Stomach (tissue), 9 donors: ENCODE data around the gene ASIC2. TPM values are rescaled to one million over a fixed set of nuclear protein-coding genes. Genes with fewer than 3 reads are reported as not detected.

Experiments
- DNase-seq, 2 donors: peaks; one replicate each; pipeline versions ENCODE4 v3.0.0 to v3.0.0-alpha.2; 2013 to 2019
- H3K27ac ChIP-seq, 5 donors: fragments of 200-600 bp in 4 of 5; sonication (generic) in 4 of 5; one replicate each; pipeline ENCODE4 v1.5.1; 2013 to 2019; ENCODE audit warnings: mild to moderate bottlenecking in 1 of 5, moderate library complexity in 1 of 5
- H3K27me3 ChIP-seq, 3 donors: fragments of 200-600 bp; sonication (generic); one replicate each; pipeline ENCODE4 v1.5.1; 2017 to 2019; ENCODE audit warnings: mixed run types in 1 of 3
- H3K36me3 ChIP-seq, 4 donors: fragments of 200-600 bp; sonication (generic); 1 replicate in 3 of 4; 2 replicates in 1 of 4; pipeline ENCODE4 v1.5.1; 2016 to 2019
- H3K4me1 ChIP-seq, 4 donors: fragments of 200-600 bp; sonication (generic); one replicate each; pipeline ENCODE4 v1.5.1; 2016 to 2019
- H3K4me3 ChIP-seq, 4 donors: fragments of 200-600 bp; sonication (generic) in 3 of 4; one replicate each; pipeline ENCODE4 v1.5.1; 2016 to 2019; ENCODE audit warnings: mild to moderate bottlenecking in 1 of 4
- H3K9me3 ChIP-seq, 4 donors: fragments of 200-600 bp; sonication (generic); one replicate each; pipeline ENCODE4 v1.5.1; 2016 to 2019
- EP300 ChIP-seq: sonication (generic); formaldehyde crosslinking; IDR thresholded peaks from one replicate; pipeline ENCODE4 v1.6.1; 2017; ENCODE audit warnings: antibody characterized with exemption
- POLR2A ChIP-seq, 4 donors: fragments of 450-650 bp; IDR thresholded peaks; one replicate each; pipeline ENCODE4 v1.6.1; 2016; ENCODE audit warnings: antibody characterized with exemption in 4 of 4, control low read depth in 2 of 4, mild to moderate bottlenecking in 1 of 4, moderate library complexity in 1 of 4
- POLR2AphosphoS5 ChIP-seq, 3 donors: sonication (generic); formaldehyde crosslinking; IDR thresholded peaks; one replicate each; pipeline ENCODE4 v1.6.1; 2016; ENCODE audit warnings: antibody characterized with exemption in 3 of 3
- WGBS, 5 donors: extraction: QIAGEN DNeasy Blood & Tissue Kit in 3 of 5; methylation state at CpG; one replicate each; pipeline versions ENCODE4 v1.1.5 to v1.1.7; 2013 to 2018; 5-methylcytosine and 5-hydroxymethylcytosine counted together
- intact Hi-C: fragments of 100-400 bp; cut with DNase I; formaldehyde crosslinking; loops from one replicate; pipeline ENCODE4 v1.15.1; 2023; ENCODE audit warnings: low total_unique reads
- polyA plus RNA-seq, 3 donors: library from polyadenylated mRNA; stranded (reverse); fragments of 200-250 nt; gene quantifications; one replicate each; pipeline ENCODE4 v1.2.3, GENCODE V29; 2013
- total RNA-seq, 5 donors: library from RNA; depleted of rRNA; stranded (reverse); fragments of >200 nt; gene quantifications; one replicate each; pipeline versions ENCODE4 v1.1.0 to v1.2.3, GENCODE V29; 2014 to 2016
- TF ChIP-seq, protein P1 (sequence below), 7 experiments: fragments of 450-650 bp in 4 of 7; fragments of 200-600 bp in 3 of 7; sonication (generic) in 3 of 7; IDR thresholded peaks; one replicate each; pipeline ENCODE4 v1.5.1; 2016 to 2019; ENCODE audit warnings: antibody characterized with exemption in 7 of 7, control low read depth in 2 of 7, mild to moderate bottlenecking in 1 of 7
- donor health status: healthy with polysubstance abuse.
- donor health status: Bipolar disorder and iron deficiency.
- donor health status: healthy.

The ASIC2 gene
- total and polyA plus RNA-seq, 8 donors, result 0.13 to 0.18 TPM; not detected in 6

DNA sequence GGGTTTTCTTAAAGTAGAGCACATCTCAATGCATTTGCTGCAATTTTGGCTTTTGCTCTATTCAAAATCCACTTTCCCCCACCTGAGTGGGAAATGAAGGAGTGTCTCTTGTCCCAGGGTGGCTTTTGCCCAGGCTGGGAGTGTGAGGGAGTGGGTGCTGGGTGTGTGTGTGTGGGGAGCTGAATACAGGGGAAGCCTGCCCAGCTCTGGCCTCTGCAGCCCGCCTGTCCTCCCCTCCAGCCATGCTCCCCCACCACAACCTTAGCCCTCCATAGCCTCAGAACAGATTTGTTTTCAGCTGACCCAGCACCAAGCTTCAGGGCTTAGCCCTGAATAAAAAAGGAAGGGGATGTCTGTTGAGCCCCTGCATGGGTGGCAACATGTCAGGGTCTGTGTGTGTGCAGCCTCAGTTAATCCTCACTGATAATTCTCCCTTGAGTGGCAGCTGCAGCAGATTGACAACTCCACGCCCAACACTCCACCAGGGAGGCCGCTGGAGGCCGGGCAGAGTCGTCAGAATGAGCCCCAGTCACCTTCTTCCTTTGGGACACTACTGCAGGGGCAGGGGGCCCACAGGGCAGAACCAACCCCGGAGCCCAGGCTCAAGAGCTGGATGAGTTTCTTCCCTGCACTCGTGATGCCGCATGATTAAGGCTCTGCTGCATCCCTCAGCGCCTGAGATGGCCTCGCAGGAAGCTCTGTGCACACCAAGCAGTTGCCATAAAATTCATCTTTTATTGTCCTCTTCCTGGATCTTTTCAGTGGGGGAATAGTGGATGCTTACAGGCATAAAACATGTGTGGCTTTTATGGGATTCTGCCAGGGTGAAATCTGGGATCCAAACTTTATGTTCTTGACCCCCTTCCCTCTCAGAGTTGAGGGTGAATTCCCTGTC, 246.5 kb downstream of the ASIC2 start:
- H3K27me3 ChIP-seq, result peaks cover 0 to 5% (median 0%) of the 10 kb centered on the region in 3 donors
- H3K36me3 ChIP-seq, result no peaks in the 10 kb centered on the region
- 60 to 81% (median 69%) methylated on average over 6 to 10 of the region's 10 CpGs for WGBS, 5 donors
- no peak overlapping the region for H3K27ac ChIP-seq
- H3K9me3 ChIP-seq, result no peaks in the 10 kb centered on the region
- no peaks in the 10 kb centered on the region for H3K4me1 ChIP-seq
- TF ChIP-seq POLR2A (IDR thresholded peaks at IDR 0.05) (no peak), POLR2AphosphoS5 (IDR thresholded peaks at IDR 0.05) (no peak), EP300 (no peak)
- TF ChIP-seq, protein P1, sequence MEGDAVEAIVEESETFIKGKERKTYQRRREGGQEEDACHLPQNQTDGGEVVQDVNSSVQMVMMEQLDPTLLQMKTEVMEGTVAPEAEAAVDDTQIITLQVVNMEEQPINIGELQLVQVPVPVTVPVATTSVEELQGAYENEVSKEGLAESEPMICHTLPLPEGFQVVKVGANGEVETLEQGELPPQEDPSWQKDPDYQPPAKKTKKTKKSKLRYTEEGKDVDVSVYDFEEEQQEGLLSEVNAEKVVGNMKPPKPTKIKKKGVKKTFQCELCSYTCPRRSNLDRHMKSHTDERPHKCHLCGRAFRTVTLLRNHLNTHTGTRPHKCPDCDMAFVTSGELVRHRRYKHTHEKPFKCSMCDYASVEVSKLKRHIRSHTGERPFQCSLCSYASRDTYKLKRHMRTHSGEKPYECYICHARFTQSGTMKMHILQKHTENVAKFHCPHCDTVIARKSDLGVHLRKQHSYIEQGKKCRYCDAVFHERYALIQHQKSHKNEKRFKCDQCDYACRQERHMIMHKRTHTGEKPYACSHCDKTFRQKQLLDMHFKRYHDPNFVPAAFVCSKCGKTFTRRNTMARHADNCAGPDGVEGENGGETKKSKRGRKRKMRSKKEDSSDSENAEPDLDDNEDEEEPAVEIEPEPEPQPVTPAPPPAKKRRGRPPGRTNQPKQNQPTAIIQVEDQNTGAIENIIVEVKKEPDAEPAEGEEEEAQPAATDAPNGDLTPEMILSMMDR (IDR thresholded peaks at IDR 0.05), result no peak
- no peak overlapping the region for H3K4me3 ChIP-seq
- no peak for DNase-seq
- intact Hi-C loops, result no loop called here

DNA sequence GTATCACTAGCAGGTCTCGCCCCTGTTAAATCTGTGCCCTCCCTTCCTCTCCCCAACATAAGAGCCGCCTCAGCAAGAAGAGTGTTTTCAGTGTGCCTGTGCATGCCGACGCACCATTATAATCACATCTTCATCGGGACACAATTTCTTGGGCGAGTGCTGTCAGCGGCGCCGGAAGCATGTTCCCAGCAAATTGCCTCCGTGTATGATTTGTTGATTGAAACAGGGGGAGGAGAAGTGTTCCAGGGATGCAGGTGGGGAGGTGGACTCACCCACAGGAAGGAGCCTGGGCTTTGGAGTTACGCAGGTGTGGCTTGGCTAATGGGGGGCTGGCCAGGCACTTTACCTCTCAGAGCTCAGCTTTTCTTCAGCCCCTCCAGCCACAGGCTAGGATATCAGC, 247.9 kb downstream of the ASIC2 start:
- no peak for DNase-seq
- peaks cover 0 to 8% (median 0%) of the 10 kb centered on the region in 3 donors for H3K27me3 ChIP-seq
- no peaks in the 10 kb centered on the region for H3K9me3 ChIP-seq
- H3K4me3 ChIP-seq, result no peak overlapping the region
- intact Hi-C loops, result no loop called here
- TF ChIP-seq, protein P1 (IDR thresholded peaks at IDR 0.05), result no peak
- TF ChIP-seq EP300 (no peak), POLR2AphosphoS5 (IDR thresholded peaks at IDR 0.05) (no peak), POLR2A (IDR thresholded peaks at IDR 0.05) (no peak)
- WGBS, 5 donors, result 86 to 92% (median 90%) methylated on average over 11 of the region's 11 CpGs
- no peak overlapping the region for H3K27ac ChIP-seq
- no peaks in the 10 kb centered on the region for H3K4me1 ChIP-seq
- H3K36me3 ChIP-seq, result no peaks in the 10 kb centered on the region

DNA sequence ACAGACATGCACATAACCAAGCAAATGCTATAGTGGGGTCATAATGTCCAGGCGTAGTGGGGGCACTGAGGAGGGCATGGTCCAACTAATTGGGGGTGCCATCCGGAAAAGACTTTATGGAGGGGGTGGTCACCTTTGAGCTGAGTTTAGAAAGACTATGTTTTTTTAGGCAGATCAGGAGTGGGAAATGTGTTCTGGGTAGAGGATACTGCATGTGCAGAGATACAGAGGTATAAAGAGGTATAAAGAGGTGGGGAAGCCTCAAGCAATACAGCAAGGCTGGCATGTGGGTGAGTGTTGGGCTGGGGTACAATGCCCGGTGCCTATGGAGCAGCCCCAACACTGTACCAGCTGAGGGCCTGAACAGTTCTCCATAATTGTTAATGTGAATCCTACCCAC, 248.3 kb downstream of the ASIC2 start:
- 74 to 95% (median 90%) methylated on average over 3 of the region's 3 CpGs for WGBS, 5 donors
- Histone ChIP-seq H3K27me3 (peaks cover 0 to 7% (median 0%) of the 10 kb centered on the region in 3 donors), H3K27ac (no peak overlapping the region), H3K4me3 (no peak overlapping the region), H3K36me3 (no peaks in the 10 kb centered on the region), H3K9me3 (no peaks in the 10 kb centered on the region), H3K4me1 (no peaks in the 10 kb centered on the region)
- no peak for DNase-seq
- TF ChIP-seq EP300 (no peak), POLR2A (IDR thresholded peaks at IDR 0.05) (no peak)
- TF ChIP-seq, protein P1 (IDR thresholded peaks at IDR 0.05), result no peak
- intact Hi-C loops, result no loop called here

DNA sequence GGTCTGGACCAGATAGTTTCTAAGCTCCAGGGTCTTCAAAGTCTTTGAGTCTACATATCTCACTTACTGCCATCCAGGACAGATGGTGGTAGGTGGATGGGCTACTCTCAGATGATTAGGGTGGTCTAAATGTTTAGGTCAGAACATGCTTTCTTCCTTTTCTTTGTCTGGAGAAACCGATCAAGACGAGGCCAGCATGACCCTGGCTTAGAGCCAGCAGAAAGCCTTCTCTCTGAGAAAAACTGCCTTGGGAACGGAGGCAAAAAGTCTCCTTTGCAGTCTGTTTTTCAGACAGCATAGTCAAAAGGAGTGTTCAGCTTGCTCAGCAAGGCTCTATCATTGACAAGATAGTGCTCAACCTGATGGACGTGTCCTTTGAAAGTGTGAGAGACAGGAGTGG, 252.6 kb downstream of the ASIC2 start:
- no peaks in the 10 kb centered on the region for H3K36me3 ChIP-seq
- peaks cover 0 to 11% (median 6%) of the 10 kb centered on the region in 3 donors for H3K27me3 ChIP-seq
- 42 to 67% (median 47%) methylated on average over 4 of the region's 4 CpGs for WGBS, 5 donors
- no peak overlapping the region for H3K4me3 ChIP-seq
- TF ChIP-seq, protein P1 (IDR thresholded peaks at IDR 0.05), result no peak
- no peak for TF ChIP-seq EP300
- TF ChIP-seq POLR2A (IDR thresholded peaks at IDR 0.05), result no peak
- intact Hi-C loops, result no loop called here
- H3K9me3 ChIP-seq, result no peaks in the 10 kb centered on the region
- H3K27ac ChIP-seq, result no peak overlapping the region
- no peak for DNase-seq
- no peaks in the 10 kb centered on the region for H3K4me1 ChIP-seq
